ENCODE results near the gene CEP57L1.

- TF ChIP-seq CTCF (IDR thresholded peaks at IDR 0.05), result no peak
- no peak for TF ChIP-seq EZH2 (IDR thresholded peaks at IDR 0.05; ENCODE audit: borderline replicate concordance, insufficient read depth, low read depth, low read length, poor library complexity, severe bottlenecking)
These were observed 14.3 kb upstream of the CEP57L1 start for GRCh38 chr6:109081026-109081425.

Data from B cell (primary cell).